GM21737 (cell line): ENCODE data around the gene CAP1.

Experiments
- ATAC-seq: cut with Tn5 transposase; IDR thresholded peaks from one replicate; pipeline ENCODE4 v1.9.1; 2021; ENCODE audit warnings: mild to moderate bottlenecking, moderate library complexity; ENCODE audit not compliant: unreplicated experiment

Gene CAP1

GRCh38 chr1:40094466-40095110 lies 54.1 kb downstream of the CAP1 start:
- ATAC-seq = no peak

GRCh38 chr1:40095806-40096205 lies 55.3 kb downstream of the CAP1 start:
- ATAC-seq = no peak

- ATAC-seq = peak; percentile 11
These were observed 56.1 kb downstream of the CAP1 start for GRCh38 chr1:40096646-40096976.

- ATAC-seq = peak; percentile 80
These were observed 56.7 kb downstream of the CAP1 start, which contains the start of gene PPT1 for GRCh38 chr1:40096977-40097782. PPT1 (minus strand) TSS chr1:40097252; CDS start chr1:40097238, 14 bp downstream.

GRCh38 chr1:40102038-40102437 lies 61.5 kb downstream of the CAP1 start:
- no peak for ATAC-seq

GRCh38 chr1:40102896-40103295 lies 62.4 kb downstream of the CAP1 start:
- no peak for ATAC-seq

GRCh38 chr1:40105028-40105427 lies 64.5 kb downstream of the CAP1 start:
- ATAC-seq = no peak

GRCh38 chr1:40107290-40107959 lies 66.9 kb downstream of the CAP1 start:
- no peak for ATAC-seq

GRCh38 chr1:40110389-40110788 lies 69.9 kb downstream of the CAP1 start:
- no peak for ATAC-seq

- no peak for ATAC-seq
These were observed 73.9 kb downstream of the CAP1 start for GRCh38 chr1:40114400-40114799.

GRCh38 chr1:40120128-40120527 lies 79.6 kb downstream of the CAP1 start:
- ATAC-seq = no peak
